Measurements from ENCODE around the gene TM4SF1. TPM values are rescaled to one million over a fixed set of nuclear protein-coding genes. Genes with fewer than 3 reads are reported as not detected.

TM4SF1 gene
- total RNA-seq, 2 experiments from 2014 or later, result not detected

- ChIA-PET POLR2A (no interaction called here), CTCF (no interaction called here)
- Mint-ChIP-seq H3K4me3 (no peak overlapping the region), H3K27me3 (peaks cover 4% of the 10 kb centered on the region), H3K27ac (no peak overlapping the region), H3K4me1 (ENCODE audit: low read depth) (no peaks in the 10 kb centered on the region), H3K9me3 (no peaks in the 10 kb centered on the region), H3K36me3 (ENCODE audit: low read depth) (no peaks in the 10 kb centered on the region)
- TF ChIP-seq, protein P1, sequence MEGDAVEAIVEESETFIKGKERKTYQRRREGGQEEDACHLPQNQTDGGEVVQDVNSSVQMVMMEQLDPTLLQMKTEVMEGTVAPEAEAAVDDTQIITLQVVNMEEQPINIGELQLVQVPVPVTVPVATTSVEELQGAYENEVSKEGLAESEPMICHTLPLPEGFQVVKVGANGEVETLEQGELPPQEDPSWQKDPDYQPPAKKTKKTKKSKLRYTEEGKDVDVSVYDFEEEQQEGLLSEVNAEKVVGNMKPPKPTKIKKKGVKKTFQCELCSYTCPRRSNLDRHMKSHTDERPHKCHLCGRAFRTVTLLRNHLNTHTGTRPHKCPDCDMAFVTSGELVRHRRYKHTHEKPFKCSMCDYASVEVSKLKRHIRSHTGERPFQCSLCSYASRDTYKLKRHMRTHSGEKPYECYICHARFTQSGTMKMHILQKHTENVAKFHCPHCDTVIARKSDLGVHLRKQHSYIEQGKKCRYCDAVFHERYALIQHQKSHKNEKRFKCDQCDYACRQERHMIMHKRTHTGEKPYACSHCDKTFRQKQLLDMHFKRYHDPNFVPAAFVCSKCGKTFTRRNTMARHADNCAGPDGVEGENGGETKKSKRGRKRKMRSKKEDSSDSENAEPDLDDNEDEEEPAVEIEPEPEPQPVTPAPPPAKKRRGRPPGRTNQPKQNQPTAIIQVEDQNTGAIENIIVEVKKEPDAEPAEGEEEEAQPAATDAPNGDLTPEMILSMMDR (IDR thresholded peaks at IDR 0.05), result no peak
- ATAC-seq (no peak), DNase-seq (no peak)
- intact Hi-C loops (cut with micrococcal nuclease), result no loop called here
Measured at GRCh38 chr3:149376718-149377407, 586 bp downstream of the TM4SF1 start.

DNA sequence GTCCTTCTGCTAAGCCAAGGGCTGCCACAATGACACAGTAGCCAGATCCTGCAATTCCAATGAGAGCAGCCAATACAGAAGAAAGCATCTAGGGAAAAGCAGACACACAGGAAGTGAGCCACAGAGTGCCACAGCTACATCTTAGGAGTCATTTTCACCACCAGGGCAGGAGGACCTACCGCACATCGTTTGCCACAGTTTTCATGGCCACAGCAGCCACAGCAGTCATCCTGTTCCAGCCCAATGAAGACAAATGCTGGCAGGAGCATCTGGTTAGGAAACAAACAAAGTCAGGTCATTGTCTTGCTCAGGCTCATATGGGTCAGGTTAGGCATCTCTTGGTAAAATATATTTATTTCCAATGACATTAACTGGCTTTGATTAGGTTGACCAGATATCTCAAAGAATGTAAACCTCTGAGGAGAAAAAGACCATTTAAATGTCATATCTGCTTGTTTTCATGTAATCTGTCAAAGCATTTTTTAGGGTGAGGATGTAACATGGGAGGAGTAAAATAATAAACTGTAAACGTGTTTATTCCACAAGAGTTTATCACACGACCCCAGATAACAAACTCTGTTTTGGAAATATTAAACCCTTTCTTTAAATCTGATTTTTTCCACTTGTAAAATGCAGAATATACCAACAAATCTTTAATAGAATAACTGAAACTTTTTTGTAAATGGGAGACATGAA is 1.8 kb downstream of the TM4SF1 start:
- TF ChIP-seq, protein P1 (IDR thresholded peaks at IDR 0.05), result no peak
- CTCF ChIA-PET, result no interaction called here
- Mint-ChIP-seq H3K9me3 (no peaks in the 10 kb centered on the region), H3K27me3 (peaks cover 4% of the 10 kb centered on the region), H3K4me3 (no peak overlapping the region), H3K4me1 (ENCODE audit: low read depth) (no peaks in the 10 kb centered on the region), H3K36me3 (ENCODE audit: low read depth) (no peaks in the 10 kb centered on the region), H3K27ac (no peak overlapping the region)
- DNase-seq (no peak), ATAC-seq (no peak)
- POLR2A ChIA-PET, result no interaction called here
- intact Hi-C loops (cut with micrococcal nuclease), result no loop called here

- ATAC-seq (no peak), DNase-seq (no peak)
- H3K4me1 Mint-ChIP-seq (ENCODE audit: low read depth), result no peaks in the 10 kb centered on the region
- no peaks in the 10 kb centered on the region for H3K9me3 Mint-ChIP-seq
- CTCF ChIA-PET, result no interaction called here
- intact Hi-C loops (cut with micrococcal nuclease), result no loop called here
- H3K4me3 Mint-ChIP-seq, result no peak overlapping the region
- H3K27me3 Mint-ChIP-seq, result peaks cover 4% of the 10 kb centered on the region
- TF ChIP-seq, protein P1 (IDR thresholded peaks at IDR 0.05), result no peak
- H3K27ac Mint-ChIP-seq, result no peak overlapping the region
- no peaks in the 10 kb centered on the region for H3K36me3 Mint-ChIP-seq (ENCODE audit: low read depth)
- POLR2A ChIA-PET, result no interaction called here
Measured at GRCh38 chr3:149374793-149375500, 2.5 kb downstream of the TM4SF1 start.

DNA sequence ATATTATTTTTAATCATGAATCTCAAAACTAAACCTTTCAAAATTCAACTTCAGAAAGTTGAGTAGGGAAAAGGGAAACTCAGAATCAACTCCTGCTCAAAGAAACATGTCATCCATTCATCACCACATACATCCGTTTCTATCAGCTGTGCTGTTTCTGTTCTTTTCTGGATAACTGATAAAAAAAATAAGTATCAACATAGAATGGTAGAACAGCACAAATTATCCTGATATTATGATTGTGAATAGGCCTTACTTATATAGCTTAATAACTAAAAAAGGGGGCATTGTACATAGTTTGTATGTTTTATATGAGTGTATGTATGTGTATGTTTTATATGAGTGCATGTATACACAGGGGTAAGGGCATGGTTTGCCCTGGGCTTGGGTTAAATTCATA is 3.1 kb downstream of the TM4SF1 start:
- ChIA-PET POLR2A (interaction anchor here (0.9 kb wide), 1 partner anchor 13 kb away, joined by 3 read pairs; no protein-coding TSS in a partner anchor), CTCF (no interaction called here)
- intact Hi-C loops (cut with micrococcal nuclease), result no loop called here
- no peak overlapping the region for H3K4me3 Mint-ChIP-seq
- H3K9me3 Mint-ChIP-seq, result no peaks in the 10 kb centered on the region
- no peak for DNase-seq
- H3K27me3 Mint-ChIP-seq, result peaks cover 4% of the 10 kb centered on the region
- TF ChIP-seq, protein P1 (IDR thresholded peaks at IDR 0.05), result no peak
- H3K36me3 Mint-ChIP-seq (ENCODE audit: low read depth), result no peaks in the 10 kb centered on the region
- H3K27ac Mint-ChIP-seq, result no peak overlapping the region
- no peaks in the 10 kb centered on the region for H3K4me1 Mint-ChIP-seq (ENCODE audit: low read depth)
- no peak for ATAC-seq

Data from activated CD8-positive, alpha-beta T cell treated with anti-CD3 and anti-CD28 coated beads for 36 hours (primary cell).